Osteoblast (primary cell): Measurements from ENCODE around the gene CHURC1. TPM values are rescaled to one million over a fixed set of nuclear protein-coding genes. Genes with fewer than 3 reads are reported as not detected.

Experiments
- DNase-seq: peaks from one replicate; pipeline ENCODE4 v3.0.0; 2011; ENCODE audit warnings: low spot score, mixed read lengths; ENCODE audit not compliant: insufficient read length; ENCODE audit errors: missing footprints
- H2AFZ ChIP-seq: 2 replicates; pipeline ENCODE4 v1.6.0; 2011; ENCODE audit warnings: mild to moderate bottlenecking, low read length
- H3K27ac ChIP-seq: 2 replicates; pipeline ENCODE4 v1.5.1; 2011; ENCODE audit warnings: mild to moderate bottlenecking, low read depth, low read length, moderate library complexity
- H3K27me3 ChIP-seq: 2 replicates; pipeline ENCODE4 v1.6.0; 2012; ENCODE audit warnings: mild to moderate bottlenecking, control low read depth, inconsistent platforms, low read length, moderate library complexity; ENCODE audit not compliant: insufficient read depth
- H3K36me3 ChIP-seq: 2 replicates; pipeline ENCODE4 v1.5.1; 2011; ENCODE audit warnings: mild to moderate bottlenecking, low read length, control low read depth, moderate library complexity; ENCODE audit not compliant: insufficient read depth
- H3K4me1 ChIP-seq: 2 replicates; pipeline ENCODE4 v1.5.1; 2011; ENCODE audit warnings: mild to moderate bottlenecking, low read length, control low read depth, moderate library complexity; ENCODE audit not compliant: insufficient read depth
- H3K4me2 ChIP-seq: 2 replicates; pipeline ENCODE4 v1.6.0; 2011; ENCODE audit warnings: mild to moderate bottlenecking, low read length; ENCODE audit not compliant: insufficient read depth
- H3K4me3 ChIP-seq: fragments of 200-600 bp; sonication (generic); 3 replicates; pipeline ENCODE4 v1.5.1; 2012; ENCODE audit warnings: mild to moderate bottlenecking, low read length, inconsistent platforms; ENCODE audit not compliant: insufficient read depth
- H3K79me2 ChIP-seq: 2 replicates; pipeline ENCODE4 v1.6.0; 2012; ENCODE audit warnings: mild to moderate bottlenecking, low read length, control low read depth, inconsistent platforms; ENCODE audit not compliant: insufficient read depth
- H3K9me3 ChIP-seq: 2 replicates; pipeline ENCODE4 v1.5.1; 2011; ENCODE audit warnings: low read depth, low read length, control low read depth
- H4K20me1 ChIP-seq: 2 replicates; pipeline ENCODE4 v1.6.0; 2012; ENCODE audit warnings: mild to moderate bottlenecking, low read length, control low read depth; ENCODE audit not compliant: insufficient read depth
- total RNA-seq: library from RNA; depleted of rRNA; stranded (reverse); fragments of >200 nt; gene quantifications from 2 replicates; pipeline ENCODE4 v1.2.3, GENCODE V29; 2012
- TF ChIP-seq, protein P1 (sequence below): IDR thresholded peaks from 2 replicates; pipeline ENCODE4 v1.5.1; 2011; ENCODE audit warnings: mild to moderate bottlenecking, low read depth, low read length, moderate library complexity; ENCODE audit errors: extremely low read depth

The CHURC1 gene
- total RNA-seq, 1 donor = 79.6 TPM

DNA sequence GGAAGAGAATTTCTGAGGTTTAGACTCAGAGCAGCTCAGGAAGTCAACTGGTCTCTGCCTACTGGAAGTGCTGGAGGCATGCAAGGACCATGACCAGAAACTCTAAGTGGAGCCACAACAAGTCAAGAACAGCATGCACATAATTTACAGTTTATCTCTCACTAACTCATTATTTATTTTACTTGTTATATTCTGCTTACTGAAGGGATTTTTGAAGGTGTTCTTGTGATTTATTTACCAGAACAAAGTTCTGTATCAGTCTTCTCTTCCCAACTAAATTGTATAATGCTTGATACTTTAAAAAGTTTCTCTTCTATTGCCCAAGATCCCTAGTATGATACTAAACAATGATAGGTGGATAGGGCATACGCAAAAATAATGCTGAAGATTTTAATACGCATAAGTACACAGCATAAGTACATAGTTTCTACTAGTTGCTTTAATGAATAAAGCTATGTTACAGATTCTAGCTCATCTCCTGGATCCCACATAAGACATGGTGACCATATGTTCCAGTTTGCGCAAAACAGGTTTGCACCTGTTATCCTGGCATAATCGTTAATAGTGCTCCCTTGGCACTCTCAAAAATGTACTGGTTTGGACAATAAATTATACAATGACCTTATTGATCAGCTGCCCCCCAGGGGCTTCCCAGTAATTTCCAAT lies 22.9 kb upstream of the CHURC1 start:
- no peaks in the 10 kb centered on the region for H4K20me1 ChIP-seq
- no peaks in the 10 kb centered on the region for H3K79me2 ChIP-seq
- DNase-seq = no peak
- no peaks in the 10 kb centered on the region for H3K9me3 ChIP-seq
- no peak overlapping the region for H3K27ac ChIP-seq
- no peak overlapping the region for H3K4me3 ChIP-seq
- H2AFZ ChIP-seq = no peak overlapping the region
- peaks cover 20% of the 10 kb centered on the region for H3K27me3 ChIP-seq
- TF ChIP-seq, protein P1, sequence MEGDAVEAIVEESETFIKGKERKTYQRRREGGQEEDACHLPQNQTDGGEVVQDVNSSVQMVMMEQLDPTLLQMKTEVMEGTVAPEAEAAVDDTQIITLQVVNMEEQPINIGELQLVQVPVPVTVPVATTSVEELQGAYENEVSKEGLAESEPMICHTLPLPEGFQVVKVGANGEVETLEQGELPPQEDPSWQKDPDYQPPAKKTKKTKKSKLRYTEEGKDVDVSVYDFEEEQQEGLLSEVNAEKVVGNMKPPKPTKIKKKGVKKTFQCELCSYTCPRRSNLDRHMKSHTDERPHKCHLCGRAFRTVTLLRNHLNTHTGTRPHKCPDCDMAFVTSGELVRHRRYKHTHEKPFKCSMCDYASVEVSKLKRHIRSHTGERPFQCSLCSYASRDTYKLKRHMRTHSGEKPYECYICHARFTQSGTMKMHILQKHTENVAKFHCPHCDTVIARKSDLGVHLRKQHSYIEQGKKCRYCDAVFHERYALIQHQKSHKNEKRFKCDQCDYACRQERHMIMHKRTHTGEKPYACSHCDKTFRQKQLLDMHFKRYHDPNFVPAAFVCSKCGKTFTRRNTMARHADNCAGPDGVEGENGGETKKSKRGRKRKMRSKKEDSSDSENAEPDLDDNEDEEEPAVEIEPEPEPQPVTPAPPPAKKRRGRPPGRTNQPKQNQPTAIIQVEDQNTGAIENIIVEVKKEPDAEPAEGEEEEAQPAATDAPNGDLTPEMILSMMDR = no peak
- H3K36me3 ChIP-seq = no peaks in the 10 kb centered on the region
- H3K4me1 ChIP-seq = no peaks in the 10 kb centered on the region
- H3K4me2 ChIP-seq = no peak overlapping the region

DNA sequence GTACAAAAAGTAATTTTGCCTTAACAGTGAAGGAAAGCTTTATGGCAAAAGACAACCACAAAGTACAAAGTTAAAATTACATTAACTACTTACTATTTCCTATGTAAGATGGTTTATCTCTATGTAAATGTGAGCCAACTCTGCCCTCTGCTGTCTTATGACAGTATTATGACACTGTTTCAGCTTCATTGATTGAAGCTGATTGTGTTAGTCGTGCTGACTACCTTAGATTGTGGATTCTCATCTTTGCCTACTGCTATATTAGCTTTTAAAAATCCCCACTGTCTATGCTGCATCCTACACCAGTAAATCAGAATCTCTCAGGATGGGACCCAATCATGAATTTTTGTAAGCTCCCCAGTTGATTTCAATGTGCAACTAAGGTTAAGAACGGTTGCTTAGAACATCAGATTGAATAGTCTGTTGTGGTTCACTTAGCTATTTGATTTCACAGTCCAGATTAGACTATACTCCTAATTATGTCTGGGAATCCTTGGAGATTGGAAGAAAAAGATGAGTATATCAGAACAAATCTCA lies 22.3 kb upstream of the CHURC1 start:
- Histone ChIP-seq H3K27me3 (peaks cover 14% of the 10 kb centered on the region), H3K4me1 (no peaks in the 10 kb centered on the region), H3K79me2 (no peaks in the 10 kb centered on the region), H3K4me2 (no peak overlapping the region), H3K4me3 (no peak overlapping the region), H4K20me1 (no peaks in the 10 kb centered on the region), H2AFZ (no peak overlapping the region), H3K9me3 (no peaks in the 10 kb centered on the region), H3K27ac (no peak overlapping the region), H3K36me3 (no peaks in the 10 kb centered on the region)
- no peak for DNase-seq
- TF ChIP-seq, protein P1 = peak; percentile 57

DNA sequence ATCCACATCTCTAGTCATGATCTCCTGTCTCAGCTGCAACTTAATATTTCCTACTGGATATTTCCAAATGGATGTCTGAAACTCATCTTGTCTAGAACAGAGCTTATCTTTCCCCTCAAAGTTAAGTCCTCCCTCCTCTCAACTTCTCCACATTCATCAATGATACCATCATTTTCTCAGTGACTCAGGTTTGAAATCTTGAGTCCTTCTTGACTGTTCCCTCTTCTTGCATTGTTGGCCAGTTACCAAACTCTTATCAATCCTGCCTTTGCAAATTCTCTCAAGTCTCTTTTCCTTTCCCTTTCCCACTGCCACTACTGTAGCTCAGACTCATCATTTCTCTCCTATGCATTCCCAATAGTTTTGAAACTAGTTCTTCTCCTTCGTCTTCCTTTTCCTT lies 14.3 kb upstream of the CHURC1 start:
- Histone ChIP-seq H4K20me1 (no peaks in the 10 kb centered on the region), H3K4me1 (no peaks in the 10 kb centered on the region), H3K4me2 (no peak overlapping the region), H3K36me3 (no peaks in the 10 kb centered on the region), H3K4me3 (no peak overlapping the region), H3K79me2 (no peaks in the 10 kb centered on the region), H2AFZ (no peak overlapping the region), H3K27ac (no peak overlapping the region), H3K9me3 (no peaks in the 10 kb centered on the region), H3K27me3 (peaks cover 42% of the 10 kb centered on the region)
- TF ChIP-seq, protein P1 = no peak
- no peak for DNase-seq

DNA sequence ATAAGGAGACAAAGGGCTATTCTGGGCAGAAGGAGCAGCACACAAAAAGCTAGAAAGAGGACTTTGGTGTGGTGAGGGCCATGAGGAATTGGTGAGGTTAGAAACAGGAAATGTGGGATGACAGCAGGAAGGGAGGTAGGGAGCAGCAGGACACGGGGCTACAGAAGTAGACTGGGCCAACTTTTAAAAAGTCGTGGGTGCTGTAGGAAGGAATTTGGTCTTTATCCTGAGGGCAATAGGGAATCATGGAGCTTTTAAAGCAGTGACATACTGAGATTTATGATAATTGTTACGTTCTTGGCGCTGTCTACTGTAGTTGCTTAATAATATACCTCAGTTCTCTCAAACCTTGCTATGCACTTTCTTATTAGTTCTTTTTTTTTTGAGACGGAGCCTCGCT lies 8.2 kb upstream of the CHURC1 start:
- Histone ChIP-seq H3K4me2 (no peak overlapping the region), H3K27me3 (peaks cover 44% of the 10 kb centered on the region), H3K27ac (no peak overlapping the region), H2AFZ (no peak overlapping the region), H3K9me3 (no peaks in the 10 kb centered on the region), H3K79me2 (no peaks in the 10 kb centered on the region), H3K36me3 (no peaks in the 10 kb centered on the region), H3K4me1 (no peaks in the 10 kb centered on the region), H4K20me1 (no peaks in the 10 kb centered on the region), H3K4me3 (no peak overlapping the region)
- TF ChIP-seq, protein P1 = no peak
- no peak for DNase-seq
